GM12878 (cell line): ENCODE measurements around the gene MSMB. TPM values are rescaled to one million over a fixed set of nuclear protein-coding genes. Genes with fewer than 3 reads are reported as not detected.

Experiments used
- ATF3 ChIP-seq: IDR thresholded peaks from 2 replicates; pipeline ENCODE4 v1.6.1; 2011; ENCODE audit warnings: low read depth, mild to moderate bottlenecking, low read length, moderate library complexity, borderline replicate concordance; ENCODE audit errors: extremely low read depth
- BCLAF1 ChIP-seq: fragments of 450-650 bp; IDR thresholded peaks from 2 replicates; pipeline ENCODE4 v1.6.1; 2017; ENCODE audit warnings: antibody characterized with exemption, mild to moderate bottlenecking, moderate library complexity
- CHD4 ChIP-seq: fragments of 200-600 bp; sonication (generic); IDR thresholded peaks from 2 replicates; pipeline ENCODE4 v1.6.1; 2016; ENCODE audit warnings: mild to moderate bottlenecking
- EZH2 ChIP-seq: IDR thresholded peaks from 2 replicates; pipeline ENCODE4 v1.6.1; 2012; ENCODE audit warnings: low read depth, mild to moderate bottlenecking, control low read depth, inconsistent platforms, low read length, borderline replicate concordance; ENCODE audit not compliant: control insufficient read depth
- FOXM1 ChIP-seq: IDR thresholded peaks from 2 replicates; pipeline ENCODE4 v1.6.1; 2012; ENCODE audit warnings: low read depth, mild to moderate bottlenecking, inconsistent platforms, low read length, moderate library complexity
- JUND ChIP-seq: IDR thresholded peaks from 2 replicates; pipeline ENCODE4 v1.6.1; 2012; ENCODE audit warnings: low read depth, mild to moderate bottlenecking, low read length, improper control_type of control experiment, moderate library complexity
- NFYB ChIP-seq: IDR thresholded peaks from 2 replicates; pipeline ENCODE4 v1.6.1; 2011; ENCODE audit warnings: low read depth, mild to moderate bottlenecking, low read length, improper control_type of control experiment, moderate library complexity; ENCODE audit not compliant: insufficient read depth
- NR2C1 ChIP-seq: fragments of 450-650 bp; IDR thresholded peaks from 2 replicates; pipeline ENCODE4 v1.6.1; 2017; ENCODE audit warnings: antibody characterized with exemption, mild to moderate bottlenecking, moderate library complexity
- POU2F2 ChIP-seq: IDR thresholded peaks from 3 replicates; pipeline ENCODE4 v1.6.1; 2011; ENCODE audit warnings: low read depth, mild to moderate bottlenecking, low read length, borderline replicate concordance
- RAD21 ChIP-seq: IDR thresholded peaks from 2 replicates; pipeline ENCODE4 v1.6.1; 2011; ENCODE audit warnings: mild to moderate bottlenecking, low read depth, low read length, moderate library complexity; ENCODE audit not compliant: insufficient read depth
- RUNX3 ChIP-seq: IDR thresholded peaks from 2 replicates; pipeline ENCODE4 v1.6.1; 2012; ENCODE audit warnings: low read length, inconsistent platforms
- SRF ChIP-seq, 2 experiments: IDR thresholded peaks; 2 replicates each; pipeline ENCODE4 v1.6.1; 2011; ENCODE audit warnings: low read depth in 2 of 2, low read length in 2 of 2, mild to moderate bottlenecking in 1 of 2, moderate library complexity in 1 of 2
- TAF1 ChIP-seq: IDR thresholded peaks from 2 replicates; pipeline ENCODE4 v1.6.1; 2011; ENCODE audit warnings: mild to moderate bottlenecking, low read depth, low read length, borderline replicate concordance
- YBX1 ChIP-seq: fragments of 450-650 bp; IDR thresholded peaks from 2 replicates; pipeline ENCODE4 v1.6.1; 2016; ENCODE audit warnings: antibody characterized with exemption
- ZNF622 ChIP-seq: fragments of 450-650 bp; IDR thresholded peaks from 2 replicates; pipeline ENCODE4 v1.6.1; 2017; ENCODE audit warnings: mild to moderate bottlenecking, inconsistent platforms
- polyA plus RNA-seq, 11 experiments: library from polyadenylated mRNA; depleted of rRNA in 4 of 11; unstranded in 6 of 11; stranded (reverse) in 5 of 11; fragments of >200 nt; fragmentation: Nextera tagmentation in 4 of 11; fragmentation: Illumina TruSeq in 1 of 11; extraction: Ambion mirVana in 4 of 11; extraction: Trizol in 1 of 11; gene quantifications; 1 replicate in 1 of 11; 2 replicates in 10 of 11; pipeline versions ENCODE4 v1.2.1 to v1.2.3, GENCODE V29; 2011 to 2016; ENCODE audit warnings: inconsistent platforms in 2 of 11, missing spikeins in 2 of 11, low read depth in 1 of 11
- total RNA-seq, 4 experiments: library from RNA; depleted of rRNA in 3 of 4; stranded (reverse); fragments of >200 nt in 3 of 4; fragmentation: Illumina TruSeq in 1 of 4; extraction: Trizol in 1 of 4; gene quantifications; 2 replicates each; pipeline versions ENCODE4 v1.2.1 to v1.2.3, GENCODE V29; 2013 to 2021
- TF ChIP-seq, protein P1 (sequence below): fragments of 450-650 bp; IDR thresholded peaks from 2 replicates; pipeline ENCODE4 v1.6.1; 2017; ENCODE audit warnings: mild to moderate bottlenecking, low read depth, inconsistent platforms; ENCODE audit not compliant: poor library complexity, severe bottlenecking
- TF ChIP-seq, protein P2 (sequence below): IDR thresholded peaks from 2 replicates; pipeline ENCODE4 v1.6.1; 2011; ENCODE audit warnings: borderline replicate concordance, low read depth, mild to moderate bottlenecking, moderate library complexity, low read length; ENCODE audit not compliant: insufficient read depth, poor library complexity, severe bottlenecking
- TF ChIP-seq, protein P3 (sequence below): fragments of 450-650 bp; IDR thresholded peaks from 2 replicates; pipeline ENCODE4 v1.6.1; 2016; ENCODE audit warnings: mild to moderate bottlenecking
- TF ChIP-seq, protein P4 (sequence below): fragments of 150-350 bp; IDR thresholded peaks from 2 replicates; pipeline ENCODE4 v1.6.1; 2014; ENCODE audit warnings: mild to moderate bottlenecking, low read depth, low read length

MSMB gene
- total and polyA plus RNA-seq, 10 of the 15 experiments (the other 5 are each of a cell fraction or from before 2014, with no cell fraction given), result not detected

DNA sequence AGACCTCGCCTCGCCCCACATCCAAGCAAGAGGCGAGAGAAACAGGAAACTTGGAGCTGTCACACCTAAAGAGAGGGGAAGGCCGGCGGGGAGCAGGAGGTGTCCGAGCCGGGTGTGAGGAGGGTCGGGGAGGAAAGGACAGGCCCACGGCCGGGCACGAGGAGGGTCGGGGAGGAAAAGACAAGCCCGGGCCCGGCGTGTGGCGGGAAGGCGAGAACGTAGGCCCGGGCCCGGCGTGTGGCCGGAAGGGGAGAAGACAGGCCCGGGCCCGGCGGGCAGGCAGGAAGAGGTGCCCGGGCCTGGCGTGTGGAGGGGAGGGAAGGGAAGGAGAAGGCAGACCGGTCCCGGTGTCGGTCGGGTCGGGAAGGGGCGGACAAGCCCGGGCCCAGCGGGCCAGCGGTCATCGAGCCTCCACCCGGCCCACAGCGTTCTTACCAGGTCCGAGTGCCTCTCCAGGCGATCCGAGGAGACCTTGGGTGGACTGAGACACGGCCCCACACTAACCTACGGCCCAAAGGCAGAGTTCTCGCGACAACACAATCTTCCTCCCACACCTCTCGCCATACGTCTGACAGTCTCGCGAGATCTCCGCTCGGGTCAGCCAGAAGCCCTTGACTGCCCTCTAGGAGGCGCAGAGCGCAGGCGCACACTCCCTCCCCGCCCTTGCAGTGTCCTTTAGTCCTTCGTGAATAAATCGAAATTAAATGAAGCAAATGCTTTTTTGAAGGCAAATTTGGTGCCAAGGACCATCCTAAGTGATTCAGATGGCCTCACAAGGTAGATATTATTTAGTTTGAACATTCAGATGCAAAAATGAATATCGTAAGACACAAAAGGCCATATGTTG, 15.8 kb downstream of the MSMB start, which contains the start of gene NCOA4 (continued):
- TF ChIP-seq ATF3 (no peak), FOXM1 (no peak), POU2F2 (peak; percentile 72; the same call in 2 of the 3 replicates), EZH2 (no peak), TAF1 (peak; percentile 83), YBX1 (no peak), ZNF622 (no peak), BCLAF1 (no peak), RUNX3 (no peak), RAD21 (peak; percentile 30; the same call in 1 of the 2 replicates), NFYB (no peak), NR2C1 (peak; percentile 69), SRF (IDR thresholded peaks at IDR 0.05; ENCODE audit: low read depth in 2 of 2, low read length in 2 of 2) (no peak), JUND (no peak), CHD4 (no peak)
- TF ChIP-seq, protein P1, sequence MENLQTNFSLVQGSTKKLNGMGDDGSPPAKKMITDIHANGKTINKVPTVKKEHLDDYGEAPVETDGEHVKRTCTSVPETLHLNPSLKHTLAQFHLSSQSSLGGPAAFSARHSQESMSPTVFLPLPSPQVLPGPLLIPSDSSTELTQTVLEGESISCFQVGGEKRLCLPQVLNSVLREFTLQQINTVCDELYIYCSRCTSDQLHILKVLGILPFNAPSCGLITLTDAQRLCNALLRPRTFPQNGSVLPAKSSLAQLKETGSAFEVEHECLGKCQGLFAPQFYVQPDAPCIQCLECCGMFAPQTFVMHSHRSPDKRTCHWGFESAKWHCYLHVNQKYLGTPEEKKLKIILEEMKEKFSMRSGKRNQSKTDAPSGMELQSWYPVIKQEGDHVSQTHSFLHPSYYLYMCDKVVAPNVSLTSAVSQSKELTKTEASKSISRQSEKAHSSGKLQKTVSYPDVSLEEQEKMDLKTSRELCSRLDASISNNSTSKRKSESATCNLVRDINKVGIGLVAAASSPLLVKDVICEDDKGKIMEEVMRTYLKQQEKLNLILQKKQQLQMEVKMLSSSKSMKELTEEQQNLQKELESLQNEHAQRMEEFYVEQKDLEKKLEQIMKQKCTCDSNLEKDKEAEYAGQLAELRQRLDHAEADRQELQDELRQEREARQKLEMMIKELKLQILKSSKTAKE, result no peak
- TF ChIP-seq, protein P2, sequence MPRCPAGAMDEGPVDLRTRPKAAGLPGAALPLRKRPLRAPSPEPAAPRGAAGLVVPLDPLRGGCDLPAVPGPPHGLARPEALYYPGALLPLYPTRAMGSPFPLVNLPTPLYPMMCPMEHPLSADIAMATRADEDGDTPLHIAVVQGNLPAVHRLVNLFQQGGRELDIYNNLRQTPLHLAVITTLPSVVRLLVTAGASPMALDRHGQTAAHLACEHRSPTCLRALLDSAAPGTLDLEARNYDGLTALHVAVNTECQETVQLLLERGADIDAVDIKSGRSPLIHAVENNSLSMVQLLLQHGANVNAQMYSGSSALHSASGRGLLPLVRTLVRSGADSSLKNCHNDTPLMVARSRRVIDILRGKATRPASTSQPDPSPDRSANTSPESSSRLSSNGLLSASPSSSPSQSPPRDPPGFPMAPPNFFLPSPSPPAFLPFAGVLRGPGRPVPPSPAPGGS, result no peak
- TF ChIP-seq, protein P3, sequence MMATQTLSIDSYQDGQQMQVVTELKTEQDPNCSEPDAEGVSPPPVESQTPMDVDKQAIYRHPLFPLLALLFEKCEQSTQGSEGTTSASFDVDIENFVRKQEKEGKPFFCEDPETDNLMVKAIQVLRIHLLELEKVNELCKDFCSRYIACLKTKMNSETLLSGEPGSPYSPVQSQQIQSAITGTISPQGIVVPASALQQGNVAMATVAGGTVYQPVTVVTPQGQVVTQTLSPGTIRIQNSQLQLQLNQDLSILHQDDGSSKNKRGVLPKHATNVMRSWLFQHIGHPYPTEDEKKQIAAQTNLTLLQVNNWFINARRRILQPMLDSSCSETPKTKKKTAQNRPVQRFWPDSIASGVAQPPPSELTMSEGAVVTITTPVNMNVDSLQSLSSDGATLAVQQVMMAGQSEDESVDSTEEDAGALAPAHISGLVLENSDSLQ, result peak; percentile 75
- TF ChIP-seq, protein P4, sequence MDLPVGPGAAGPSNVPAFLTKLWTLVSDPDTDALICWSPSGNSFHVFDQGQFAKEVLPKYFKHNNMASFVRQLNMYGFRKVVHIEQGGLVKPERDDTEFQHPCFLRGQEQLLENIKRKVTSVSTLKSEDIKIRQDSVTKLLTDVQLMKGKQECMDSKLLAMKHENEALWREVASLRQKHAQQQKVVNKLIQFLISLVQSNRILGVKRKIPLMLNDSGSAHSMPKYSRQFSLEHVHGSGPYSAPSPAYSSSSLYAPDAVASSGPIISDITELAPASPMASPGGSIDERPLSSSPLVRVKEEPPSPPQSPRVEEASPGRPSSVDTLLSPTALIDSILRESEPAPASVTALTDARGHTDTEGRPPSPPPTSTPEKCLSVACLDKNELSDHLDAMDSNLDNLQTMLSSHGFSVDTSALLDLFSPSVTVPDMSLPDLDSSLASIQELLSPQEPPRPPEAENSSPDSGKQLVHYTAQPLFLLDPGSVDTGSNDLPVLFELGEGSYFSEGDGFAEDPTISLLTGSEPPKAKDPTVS, result no peak
